NCI-H1930 (cell line): ENCODE data around the gene VIPR2.
"Not testable (repeated sequence)": the region's sequence is repeated elsewhere in the genome, so short reads cannot be mapped to it uniquely, and the experiment has no call there.

Source experiments
- DNase-seq, 2 experiments: peaks; one replicate each; lab custom pipeline; 2025; lab: John Stamatoyannopoulos, UW

Gene VIPR2

GRCh38 chr7:159092701-159093121 is 52.0 kb downstream of the VIPR2 start:
- DNase-seq, result no peak

GRCh38 chr7:159091480-159092475 is 52.9 kb downstream of the VIPR2 start:
- no peak for DNase-seq

GRCh38 chr7:159091041-159091440 is 53.6 kb downstream of the VIPR2 start:
- no peak for DNase-seq

- DNase-seq, result no peak
Measured at GRCh38 chr7:159088016-159088865, 56.4 kb downstream of the VIPR2 start.

GRCh38 chr7:159086301-159086925 is 58.3 kb downstream of the VIPR2 start:
- no peak for DNase-seq

- DNase-seq, result no peak
Measured at GRCh38 chr7:159084069-159084801, 60.4 kb downstream of the VIPR2 start.

GRCh38 chr7:159083698-159084068 is 61.0 kb downstream of the VIPR2 start:
- DNase-seq, result no peak

- DNase-seq, result no peak
Measured at GRCh38 chr7:159083001-159083697, 61.5 kb downstream of the VIPR2 start.

GRCh38 chr7:159082075-159082474 is 62.6 kb downstream of the VIPR2 start:
- not testable (repeated sequence) for DNase-seq

- DNase-seq, result no peak
Measured at GRCh38 chr7:159078911-159079270, 65.8 kb downstream of the VIPR2 start.

- no peak for DNase-seq
Measured at GRCh38 chr7:159078193-159078910, 66.3 kb downstream of the VIPR2 start.

GRCh38 chr7:159076333-159076732 is 68.3 kb downstream of the VIPR2 start:
- DNase-seq, result no peak

- DNase-seq, result no peak
Measured at GRCh38 chr7:159075563-159076238, 69.0 kb downstream of the VIPR2 start.

- no peak for DNase-seq
Measured at GRCh38 chr7:159071260-159071659, 73.4 kb downstream of the VIPR2 start.

- DNase-seq, result no peak
Measured at GRCh38 chr7:159070431-159071148, 74.1 kb downstream of the VIPR2 start.

- DNase-seq, result no peak
Measured at GRCh38 chr7:159068893-159069448, 75.7 kb downstream of the VIPR2 start.

GRCh38 chr7:159068488-159068811 is 76.2 kb downstream of the VIPR2 start:
- DNase-seq, result no peak

GRCh38 chr7:159067576-159068487 is 76.8 kb downstream of the VIPR2 start:
- DNase-seq, result no peak
